ENCODE data around the gene ATF2.

The ATF2 gene

GRCh38 chr2:175027755-175028154 lies 140.2 kb downstream of the ATF2 start:
- no peak for DNase-seq (ENCODE audit: low read depth, low spot score)

DNA sequence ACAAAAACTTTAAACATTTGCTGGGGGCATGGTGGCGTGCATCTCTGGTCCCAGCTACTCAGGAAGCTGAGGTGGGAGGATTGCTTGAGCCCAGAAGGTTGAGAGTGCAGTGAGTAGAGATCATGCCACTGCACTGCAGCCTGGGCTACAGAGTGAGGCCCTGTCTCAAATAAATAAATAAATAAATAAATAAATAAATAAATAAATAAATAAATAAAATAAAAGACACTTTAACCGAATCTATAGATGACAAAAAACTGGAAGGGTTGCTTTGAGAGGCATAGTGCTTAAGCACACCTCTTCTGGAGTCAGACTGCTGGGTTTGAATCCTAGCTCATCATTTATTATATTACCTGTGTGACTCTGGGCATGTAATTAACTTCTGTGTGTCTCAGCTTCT lies 141.6 kb downstream of the ATF2 start:
- no peak for DNase-seq (ENCODE audit: low read depth, low spot score)

GRCh38 chr2:175025946-175026345 lies 142.1 kb downstream of the ATF2 start:
- no peak for DNase-seq (ENCODE audit: low read depth, low spot score)

GRCh38 chr2:175025233-175025632 lies 142.8 kb downstream of the ATF2 start:
- no peak for DNase-seq (ENCODE audit: low read depth, low spot score)

GRCh38 chr2:175022923-175023322 lies 145.1 kb downstream of the ATF2 start:
- no peak for DNase-seq (ENCODE audit: low read depth, low spot score)
